NCI-H748 (cell line): Measurements from ENCODE around the gene KIAA1614.

ENCODE experiments used
- DNase-seq: peaks from one replicate; lab custom pipeline; 2025; ENCODE audit not compliant: unreplicated experiment; lab: John Stamatoyannopoulos, UW

KIAA1614 gene

DNA sequence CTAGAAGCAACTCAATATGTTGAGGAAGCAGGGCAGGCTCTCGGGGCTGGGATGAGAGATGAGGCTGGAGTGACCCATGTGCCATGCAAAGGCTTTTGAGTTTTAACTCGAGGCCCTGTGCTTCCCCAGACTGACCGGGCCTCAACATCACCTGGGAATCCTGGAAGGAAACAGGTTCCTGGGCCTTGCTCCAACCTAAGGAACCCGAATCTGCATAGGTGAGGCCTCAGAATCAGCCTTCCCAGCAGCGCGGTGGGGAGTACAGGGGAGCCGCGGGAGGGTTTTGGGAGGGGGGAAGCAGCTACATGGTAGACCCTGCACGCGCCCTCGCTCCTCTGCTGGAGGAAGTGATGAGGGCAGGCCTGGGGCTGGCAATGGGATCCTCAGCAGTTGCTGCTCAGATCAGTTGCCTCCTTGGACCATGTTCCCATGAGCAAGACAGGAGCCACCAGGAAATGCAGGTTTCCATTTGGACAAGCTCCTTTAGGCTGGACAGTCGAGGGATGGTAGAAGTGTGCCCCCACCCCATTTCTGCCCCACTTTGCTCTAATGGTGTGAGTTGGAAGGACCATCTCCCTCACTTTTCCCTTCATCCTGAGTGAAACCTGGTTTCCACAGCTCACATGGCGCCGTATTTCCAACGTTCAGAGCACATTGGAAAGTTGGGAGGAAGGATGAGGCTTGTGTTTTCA lies 4.5 kb upstream of the KIAA1614 start:
- no peak for DNase-seq

GRCh38 chr1:180909005-180909414 lies 3.7 kb upstream of the KIAA1614 start:
- no peak for DNase-seq

GRCh38 chr1:180909462-180909976 lies 3.2 kb upstream of the KIAA1614 start:
- no peak for DNase-seq

DNA sequence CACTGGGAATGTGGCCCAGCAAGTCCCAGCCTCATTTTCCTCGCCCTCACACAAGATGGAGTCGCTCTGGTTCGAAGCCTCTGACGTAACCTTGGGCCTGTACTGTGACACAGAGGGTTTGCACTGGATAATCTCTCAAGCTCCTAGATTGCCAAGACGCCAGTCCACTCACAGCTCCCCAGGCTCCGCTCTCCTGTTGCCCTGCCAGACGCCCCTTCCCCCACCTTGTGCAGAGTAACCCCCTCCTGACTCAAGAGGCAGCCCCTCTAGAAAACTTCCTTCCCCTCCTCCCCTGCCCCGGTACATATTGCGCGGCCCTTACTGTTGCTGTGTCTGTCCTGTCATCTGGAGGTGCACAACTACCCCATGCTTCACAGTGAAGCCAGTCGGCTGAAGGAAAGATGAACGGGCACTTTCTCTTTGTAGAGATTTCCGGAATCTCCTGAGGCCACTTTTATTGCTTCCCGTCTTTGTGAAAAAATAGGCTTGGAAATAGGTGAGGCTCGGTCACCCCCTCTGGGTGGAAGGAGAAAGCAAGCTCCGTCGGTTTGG lies 981 bp upstream of the KIAA1614 start:
- DNase-seq = no peak

- peak; percentile 33 for DNase-seq
Observed at GRCh38 chr1:180912211-180912800, 391 bp upstream of the KIAA1614 start.

DNA sequence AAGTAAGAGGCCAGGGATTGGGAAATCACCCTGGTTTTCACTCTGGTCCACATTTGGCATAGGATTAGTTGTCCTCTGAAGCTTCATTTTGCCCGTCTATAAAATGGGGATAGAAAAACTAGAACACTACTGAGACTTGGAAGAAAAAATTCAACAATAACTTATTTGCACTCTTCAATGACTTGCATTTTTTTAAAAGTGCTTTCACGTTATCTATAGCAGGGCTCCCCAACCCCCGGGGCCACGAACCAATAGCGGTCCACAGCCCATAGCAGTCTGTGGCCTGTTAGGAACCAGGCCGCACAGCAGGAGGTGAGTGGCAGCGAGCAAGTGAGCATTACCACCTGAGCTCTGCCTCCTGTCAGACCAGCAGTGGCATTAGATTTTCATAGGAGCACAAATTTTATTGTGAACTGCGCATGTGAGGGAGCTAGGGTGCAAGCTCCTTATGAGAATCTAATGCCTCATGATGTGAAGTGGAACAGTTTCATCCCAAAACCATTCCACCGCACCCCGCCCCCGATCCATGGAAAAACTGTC lies 2.8 kb downstream of the KIAA1614 start:
- DNase-seq = no peak

- DNase-seq = no peak
Observed at GRCh38 chr1:180916012-180916770, 3.5 kb downstream of the KIAA1614 start.

GRCh38 chr1:180916771-180917170 lies 4.1 kb downstream of the KIAA1614 start:
- DNase-seq = no peak

DNA sequence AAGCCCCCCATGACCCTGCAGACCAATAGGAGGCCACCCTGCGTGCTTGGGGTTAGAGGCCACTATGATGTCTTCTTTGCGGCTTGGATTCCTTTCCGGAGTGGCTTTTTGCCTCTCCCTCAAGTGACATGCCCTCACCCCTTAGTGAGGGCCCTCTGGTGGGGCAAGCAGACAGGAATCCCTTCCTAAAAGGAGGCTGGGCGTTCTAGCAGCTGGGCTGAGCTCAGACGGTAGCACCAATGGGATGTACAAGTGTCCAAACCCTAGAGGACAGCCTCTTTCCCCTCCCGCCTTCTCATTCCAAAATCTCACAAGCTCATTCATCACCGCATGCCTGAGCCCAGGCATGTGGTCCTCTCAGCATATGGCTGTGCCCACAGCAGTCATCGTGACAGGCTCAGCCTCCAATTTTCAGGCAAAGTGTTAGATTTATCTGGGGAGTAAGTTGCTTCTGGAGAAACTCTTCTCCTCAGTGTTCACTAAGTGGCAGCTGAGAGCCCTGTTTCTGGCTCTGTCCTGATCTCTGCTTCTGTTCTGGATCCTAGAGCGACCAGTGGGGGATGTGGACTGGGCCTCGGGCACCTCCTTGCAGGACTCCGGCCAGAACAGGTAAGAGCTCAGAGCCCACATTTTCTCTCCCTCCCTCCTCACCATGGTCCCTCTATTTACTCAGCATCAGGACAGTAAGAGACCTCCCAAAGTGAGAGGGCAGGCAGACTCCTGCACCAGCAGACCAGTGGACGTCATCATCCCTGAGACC lies 4.8 kb downstream of the KIAA1614 start:
- no peak for DNase-seq

- DNase-seq = no peak
Observed at GRCh38 chr1:180918519-180918918, 5.8 kb downstream of the KIAA1614 start.

GRCh38 chr1:180919183-180919700 lies 6.5 kb downstream of the KIAA1614 start:
- DNase-seq = no peak

GRCh38 chr1:180920193-180920592 lies 7.5 kb downstream of the KIAA1614 start:
- DNase-seq = no peak

- DNase-seq = no peak
Observed at GRCh38 chr1:180920702-180921101, 8.0 kb downstream of the KIAA1614 start.

- DNase-seq = no peak
Observed at GRCh38 chr1:180921386-180921785, 8.7 kb downstream of the KIAA1614 start.

DNA sequence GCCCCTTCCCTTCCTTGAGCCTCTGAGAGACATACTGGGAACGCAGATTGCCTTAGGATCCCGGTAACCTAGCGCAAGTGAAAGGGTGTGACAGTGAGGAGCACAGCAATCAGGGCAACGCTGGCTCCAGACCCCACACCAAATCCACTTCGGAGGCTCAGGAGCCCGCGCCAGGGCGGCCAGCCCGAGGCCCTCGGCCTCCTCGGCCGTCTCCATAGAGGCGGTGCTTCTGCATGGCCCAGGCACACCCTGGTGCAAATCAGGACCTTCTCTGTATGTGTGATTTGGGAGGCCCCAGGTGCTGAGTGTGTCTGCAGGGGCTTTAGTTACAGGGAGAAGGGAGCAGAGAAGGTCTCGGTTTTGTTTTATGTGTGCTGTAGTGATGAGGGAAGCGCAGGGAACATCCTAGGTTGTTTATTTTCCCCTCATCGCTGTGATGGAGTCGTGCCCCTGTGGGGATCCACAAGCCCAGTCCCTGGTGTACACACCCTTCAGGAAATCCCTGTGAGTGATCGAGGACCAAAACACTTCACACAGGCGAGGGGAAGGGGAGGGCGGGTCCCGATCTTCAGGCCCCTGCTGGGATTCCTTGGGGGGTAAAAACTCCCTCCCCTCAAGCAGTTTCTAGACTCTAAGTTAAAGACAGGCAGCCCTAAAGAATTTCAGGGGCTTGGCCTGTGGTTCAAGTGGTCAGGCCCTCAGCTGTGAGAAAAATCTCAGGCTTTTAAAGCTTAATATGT lies 9.4 kb downstream of the KIAA1614 start:
- no peak for DNase-seq

GRCh38 chr1:180922631-180923015 lies 9.9 kb downstream of the KIAA1614 start:
- no peak for DNase-seq

- no peak for DNase-seq
Observed at GRCh38 chr1:180923021-180923841, 10.5 kb downstream of the KIAA1614 start.

- DNase-seq = no peak
Observed at GRCh38 chr1:180923887-180924286, 11.2 kb downstream of the KIAA1614 start.

GRCh38 chr1:180924939-180925338 lies 12.2 kb downstream of the KIAA1614 start:
- DNase-seq = no peak
